CD4-positive, alpha-beta memory T cell (primary cell): ENCODE results near the gene DDB1. TPM values are rescaled to one million over a fixed set of nuclear protein-coding genes. Genes with fewer than 3 reads are reported as not detected.

Experiments
- CTCF ChIA-PET: fragments of 350-600 bp; sonication (Branson Sonifier 250); formaldehyde crosslinking; loops from one replicate; lab custom pipeline; 2021; ENCODE audit warnings: inconsistent platforms; ENCODE audit not compliant: partially characterized antibody; lab: Charles Lee
- POLR2A ChIA-PET: fragments of 350-600 bp; sonication (Branson Sonifier 250); formaldehyde crosslinking; loops from one replicate; lab custom pipeline; 2021; ENCODE audit not compliant: partially characterized antibody; lab: Charles Lee
- DNase-seq, 5 donors: peaks; one replicate each; pipeline versions ENCODE4 v3.0.0 to v3.0.0-alpha.2; 2020 to 2022; ENCODE audit warnings: mixed read lengths in 1 of 5
- H3K27ac ChIP-seq: one replicate; pipeline ENCODE4 v1.7.0; 2013; ENCODE audit warnings: low read depth, low read length
- H3K27me3 ChIP-seq: 2 replicates; pipeline ENCODE4 v1.7.0; 2013; ENCODE audit warnings: mild to moderate bottlenecking, low read length, moderate library complexity; ENCODE audit not compliant: insufficient read depth
- H3K36me3 ChIP-seq: 2 replicates; pipeline ENCODE4 v1.7.0; 2013; ENCODE audit warnings: mild to moderate bottlenecking, low read length, moderate library complexity; ENCODE audit not compliant: insufficient read depth
- H3K4me1 ChIP-seq: 2 replicates; pipeline ENCODE4 v1.7.0; 2013; ENCODE audit warnings: mild to moderate bottlenecking, low read length, moderate library complexity; ENCODE audit not compliant: insufficient read depth
- H3K4me3 ChIP-seq, 2 donors: one replicate each; pipeline ENCODE4 v1.7.0; 2013; ENCODE audit warnings: low read length in 2 of 2, mild to moderate bottlenecking in 1 of 2
- H3K9me3 ChIP-seq, 2 donors: one replicate each; pipeline ENCODE4 v1.7.0; 2013; ENCODE audit warnings: low read length in 2 of 2, control low read depth in 1 of 2; ENCODE audit not compliant: control insufficient read depth in 1 of 2
- H3K27ac Mint-ChIP-seq, 7 donors: one replicate each; pipeline ENCODE4 v1.8.0; 2020 to 2021; ENCODE audit warnings: mixed read lengths in 7 of 7, mild to moderate bottlenecking in 6 of 7, inconsistent platforms in 3 of 7, moderate library complexity in 3 of 7
- H3K27me3 Mint-ChIP-seq, 2 donors: one replicate each; pipeline ENCODE4 v1.8.0; 2020 to 2021; ENCODE audit warnings: mixed read lengths in 2 of 2
- H3K36me3 Mint-ChIP-seq, 2 donors: one replicate each; pipeline ENCODE4 v1.8.0; 2020 to 2021; ENCODE audit warnings: mixed read lengths in 2 of 2, inconsistent platforms in 1 of 2, mild to moderate bottlenecking in 1 of 2
- H3K4me1 Mint-ChIP-seq, 4 donors: one replicate each; pipeline ENCODE4 v1.8.0; 2020 to 2021; ENCODE audit warnings: mixed read lengths in 4 of 4, mild to moderate bottlenecking in 1 of 4
- H3K4me3 Mint-ChIP-seq, 8 donors: one replicate each; pipeline ENCODE4 v1.8.0; 2020 to 2021; ENCODE audit warnings: mixed read lengths in 8 of 8, mild to moderate bottlenecking in 7 of 8, moderate library complexity in 6 of 8, inconsistent platforms in 3 of 8
- H3K9me3 Mint-ChIP-seq, 8 donors: one replicate each; pipeline ENCODE4 v1.8.0; 2020 to 2021; ENCODE audit warnings: mixed read lengths in 8 of 8, mild to moderate bottlenecking in 5 of 8, inconsistent platforms in 3 of 8, moderate library complexity in 1 of 8
- intact Hi-C: fragments of 100-400 bp; cut with micrococcal nuclease; formaldehyde crosslinking; loops from one replicate; pipeline ENCODE4 v1.15.1; 2023
- polyA plus RNA-seq, 2 donors: library from polyadenylated mRNA; unstranded; fragments of 300-500 nt; fragmentation: Illumina TruSeq; gene quantifications; one replicate each; pipeline ENCODE4 v1.2.3, GENCODE V29; 2021
- total RNA-seq, 2 experiments: library from RNA; stranded (reverse); gene quantifications; one replicate each; pipeline ENCODE4 v1.2.3, GENCODE V29; 2021

Gene DDB1
- total and polyA plus RNA-seq, 4 experiments from 2014 or later: 121 to 169 (median 148) TPM

GRCh38 chr11:61349189-61349751 lies 16.4 kb upstream of the DDB1 start:
- Histone ChIP-seq H3K27ac (no peak overlapping the region), H3K9me3 (no peaks in the 10 kb centered on the region), H3K36me3 (peaks cover 45% of the 10 kb centered on the region), H3K4me1 (no peaks in the 10 kb centered on the region), H3K4me3 (no peak overlapping the region), H3K27me3 (no peaks in the 10 kb centered on the region)
- H3K27ac Mint-ChIP-seq: no peak overlapping the region
- DNase-seq: no peak
- H3K4me3 Mint-ChIP-seq: no peak overlapping the region
- H3K4me1 Mint-ChIP-seq: peaks cover 0 to 4% (median under 1%) of the 10 kb centered on the region in 4 donors
- CTCF ChIA-PET: interaction anchor here (1.2 to 3.2 kb wide), 4 partner anchors 10 to 37 kb away, joined by 3 to 14 read pairs (median 8); partner anchors contain the start of gene TMEM138
- intact Hi-C loops: no loop called here
- H3K36me3 Mint-ChIP-seq: peaks cover 20 to 53% of the 10 kb centered on the region in 2 donors
- no peaks in the 10 kb centered on the region for H3K9me3 Mint-ChIP-seq
- POLR2A ChIA-PET: no interaction called here
- H3K27me3 Mint-ChIP-seq: no peaks in the 10 kb centered on the region

GRCh38 chr11:61347916-61348461 lies 15.1 kb upstream of the DDB1 start:
- H3K27ac Mint-ChIP-seq: peak overlapping the region in 2 of 7 donors; percentile 27 to 36
- H3K27ac ChIP-seq: no peak overlapping the region
- no peak overlapping the region for H3K4me3 ChIP-seq
- H3K4me3 Mint-ChIP-seq: no peak overlapping the region
- H3K9me3 Mint-ChIP-seq: no peaks in the 10 kb centered on the region
- intact Hi-C loops: no loop called here
- H3K36me3 Mint-ChIP-seq: peaks cover 14 to 47% of the 10 kb centered on the region in 2 donors
- peaks cover 33% of the 10 kb centered on the region for H3K36me3 ChIP-seq
- no peaks in the 10 kb centered on the region for H3K9me3 ChIP-seq
- peaks cover 0 to 4% (median 0%) of the 10 kb centered on the region in 4 donors for H3K4me1 Mint-ChIP-seq
- H3K27me3 Mint-ChIP-seq: no peaks in the 10 kb centered on the region
- no peaks in the 10 kb centered on the region for H3K4me1 ChIP-seq
- no peak for DNase-seq
- no peaks in the 10 kb centered on the region for H3K27me3 ChIP-seq
- ChIA-PET POLR2A (interaction anchor here (1.4 to 2.8 kb wide), 2 partner anchors 12 to 14 kb away, joined by 3 to 13 read pairs; partner anchors contain the start of genes CYB561A3 and TMEM138), CTCF (interaction anchor here (1.2 to 3.2 kb wide), 3 partner anchors 12 to 38 kb away, joined by 3 to 14 read pairs (median 13); partner anchors contain the start of gene TMEM138)

- Mint-ChIP-seq H3K4me1 (peaks cover 0 to 4% (median 0%) of the 10 kb centered on the region in 4 donors), H3K36me3 (peaks cover 9 to 42% of the 10 kb centered on the region in 2 donors), H3K27ac (peak overlapping the region in 4 of 7 donors; percentile 36 to 75 (median 56)), H3K27me3 (no peaks in the 10 kb centered on the region), H3K4me3 (no peak overlapping the region), H3K9me3 (no peaks in the 10 kb centered on the region)
- ChIA-PET POLR2A (interaction anchor here (2.8 kb wide), 1 partner anchor 16 kb away, joined by 13 read pairs; the partner anchor contains the start of genes CYB561A3 and TMEM138), CTCF (interaction anchor here (0.9 to 1.2 kb wide), 2 partner anchors 10 to 16 kb away, joined by 3 to 6 read pairs; partner anchors contain the start of genes CYB561A3 and TMEM138)
- Histone ChIP-seq H3K27ac (no peak overlapping the region), H3K4me1 (no peaks in the 10 kb centered on the region), H3K27me3 (no peaks in the 10 kb centered on the region), H3K36me3 (peaks cover 24% of the 10 kb centered on the region), H3K9me3 (no peaks in the 10 kb centered on the region), H3K4me3 (no peak overlapping the region)
- no peak for DNase-seq
- intact Hi-C loops: no loop called here
Measured at GRCh38 chr11:61345954-61346843, 13.3 kb upstream of the DDB1 start.

- Mint-ChIP-seq H3K4me3 (no peak overlapping the region), H3K27me3 (no peaks in the 10 kb centered on the region), H3K36me3 (peaks cover 9 to 39% of the 10 kb centered on the region in 2 donors), H3K4me1 (peaks cover 0 to 4% (median 0%) of the 10 kb centered on the region in 4 donors), H3K27ac (no peak overlapping the region), H3K9me3 (no peaks in the 10 kb centered on the region)
- Histone ChIP-seq H3K36me3 (peaks cover 20% of the 10 kb centered on the region), H3K4me3 (no peak overlapping the region), H3K9me3 (no peaks in the 10 kb centered on the region), H3K27ac (no peak overlapping the region), H3K27me3 (no peaks in the 10 kb centered on the region), H3K4me1 (no peaks in the 10 kb centered on the region)
- POLR2A ChIA-PET: interaction anchor here (1.1 kb wide), 1 partner anchor 17 kb away, joined by 3 read pairs; the partner anchor contains the start of genes CYB561A3 and TMEM138
- DNase-seq: no peak
- intact Hi-C loops: no loop called here
- CTCF ChIA-PET: interaction anchor here (1.2 kb wide), 1 partner anchor 9 kb away, joined by 6 read pairs; no protein-coding TSS in a partner anchor
Measured at GRCh38 chr11:61345170-61345610, 12.3 kb upstream of the DDB1 start.

- POLR2A ChIA-PET: interaction anchor here (1.1 kb wide), 1 partner anchor 18 kb away, joined by 3 read pairs; the partner anchor contains the start of genes CYB561A3 and TMEM138
- intact Hi-C loops: no loop called here
- Mint-ChIP-seq H3K27me3 (no peaks in the 10 kb centered on the region), H3K4me3 (no peak overlapping the region), H3K4me1 (no peaks in the 10 kb centered on the region), H3K9me3 (no peaks in the 10 kb centered on the region), H3K27ac (no peak overlapping the region), H3K36me3 (peaks cover 9 to 31% of the 10 kb centered on the region in 2 donors)
- Histone ChIP-seq H3K27ac (no peak overlapping the region), H3K36me3 (peaks cover 9% of the 10 kb centered on the region), H3K27me3 (no peaks in the 10 kb centered on the region), H3K9me3 (no peaks in the 10 kb centered on the region), H3K4me1 (no peaks in the 10 kb centered on the region), H3K4me3 (no peak overlapping the region)
- CTCF ChIA-PET: interaction anchor here (1.2 kb wide), 1 partner anchor 8 kb away, joined by 6 read pairs; no protein-coding TSS in a partner anchor
- no peak for DNase-seq
Measured at GRCh38 chr11:61343792-61344745, 11.2 kb upstream of the DDB1 start.

GRCh38 chr11:61342207-61342803 lies 9.4 kb upstream of the DDB1 start:
- no peaks in the 10 kb centered on the region for H3K4me1 ChIP-seq
- H3K36me3 ChIP-seq: peaks cover 6% of the 10 kb centered on the region
- no peaks in the 10 kb centered on the region for H3K9me3 ChIP-seq
- CTCF ChIA-PET: interaction anchor here (1.2 to 10.1 kb wide), 3 partner anchors 43 to 93 kb away, joined by 5 to 442 read pairs (median 5); no protein-coding TSS in a partner anchor
- peaks cover 12 to 19% of the 10 kb centered on the region in 2 donors for H3K36me3 Mint-ChIP-seq
- intact Hi-C loops: no loop called here
- H3K27ac ChIP-seq: no peak overlapping the region
- H3K27ac Mint-ChIP-seq: peak overlapping the region in 1 of 7 donors; percentile 83
- no peak for DNase-seq
- H3K4me3 Mint-ChIP-seq: no peak overlapping the region
- H3K4me1 Mint-ChIP-seq: no peaks in the 10 kb centered on the region
- POLR2A ChIA-PET: interaction anchor here (1.7 kb wide), 1 partner anchor 20 kb away, joined by 7 read pairs; the partner anchor contains the start of genes CYB561A3 and TMEM138
- H3K4me3 ChIP-seq: no peak overlapping the region
- no peaks in the 10 kb centered on the region for H3K9me3 Mint-ChIP-seq
- no peaks in the 10 kb centered on the region for H3K27me3 ChIP-seq
- no peaks in the 10 kb centered on the region for H3K27me3 Mint-ChIP-seq
